Fibroblast of lung (primary cell): ENCODE measurements around the gene NAA50. TPM values are rescaled to one million over a fixed set of nuclear protein-coding genes. Genes with fewer than 3 reads are reported as not detected.
A peak's percentile ranks its signal among the peaks of the same experiment; 100 is the strongest.

Source experiments
- DNase-seq, 2 donors: peaks; one replicate each; pipeline versions ENCODE4 v3.0.0 to v3.0.0-alpha.2; 2010; ENCODE audit warnings: low read depth in 2 of 2
- H2AFZ ChIP-seq: 2 replicates; pipeline ENCODE4 v1.5.1; 2012; ENCODE audit warnings: low read length, control low read depth, inconsistent platforms
- H3K27ac ChIP-seq: 2 replicates; pipeline ENCODE4 v1.5.1; 2011; ENCODE audit warnings: low read length, control low read depth; ENCODE audit not compliant: insufficient read depth
- H3K27me3 ChIP-seq: 2 replicates; pipeline ENCODE4 v1.5.1; 2011; ENCODE audit warnings: mild to moderate bottlenecking, low read length; ENCODE audit not compliant: control insufficient read depth, insufficient read depth
- H3K36me3 ChIP-seq: 2 replicates; pipeline ENCODE4 v1.5.1; 2011; ENCODE audit warnings: low read length; ENCODE audit not compliant: control insufficient read depth, insufficient read depth
- H3K4me1 ChIP-seq: 2 replicates; pipeline ENCODE4 v1.5.1; 2011; ENCODE audit warnings: low read length; ENCODE audit not compliant: control insufficient read depth, insufficient read depth; ENCODE audit errors: extremely low read depth
- H3K4me2 ChIP-seq: 2 replicates; pipeline ENCODE4 v1.5.1; 2011; ENCODE audit warnings: low read length, control low read depth; ENCODE audit not compliant: insufficient read depth; ENCODE audit errors: extremely low read depth
- H3K4me3 ChIP-seq, 4 experiments: fragments of 200-600 bp in 1 of 4; sonication (generic) in 1 of 4; replicated peaks in 1 of 4; 2 replicates each; pipeline ENCODE4 v1.5.1; 2011 to 2016; ENCODE audit warnings: low read length in 4 of 4, low read depth in 3 of 4, mild to moderate bottlenecking in 3 of 4, control low read depth in 2 of 4, inconsistent platforms in 1 of 4, mixed read lengths in 1 of 4; ENCODE audit not compliant: insufficient read depth in 1 of 4; ENCODE audit errors: control extremely low read depth in 1 of 4
- H3K79me2 ChIP-seq: 2 replicates; pipeline ENCODE4 v1.5.1; 2012; ENCODE audit warnings: mild to moderate bottlenecking, low read length, inconsistent platforms; ENCODE audit not compliant: control insufficient read depth, insufficient read depth
- H3K9ac ChIP-seq: 2 replicates; pipeline ENCODE4 v1.5.1; 2011; ENCODE audit warnings: mild to moderate bottlenecking, low read length, control low read depth; ENCODE audit not compliant: insufficient read depth
- H3K9me3 ChIP-seq: 2 replicates; pipeline ENCODE4 v1.5.1; 2012; ENCODE audit warnings: low read depth, low read length; ENCODE audit not compliant: control insufficient read depth, insufficient read depth
- H4K20me1 ChIP-seq: 2 replicates; pipeline ENCODE4 v1.5.1; 2011; ENCODE audit warnings: low read length; ENCODE audit not compliant: control insufficient read depth, insufficient read depth; ENCODE audit errors: extremely low read depth
- EZH2 ChIP-seq: IDR thresholded peaks from 2 replicates; pipeline ENCODE4 v1.5.1; 2012; ENCODE audit warnings: low read length, control low read depth, mild to moderate bottlenecking; ENCODE audit errors: missing control alignments
- polyA plus RNA-seq, 2 donors: library from polyadenylated mRNA; depleted of rRNA in 1 of 2; stranded (reverse) in 1 of 2; unstranded in 1 of 2; fragments of >200 nt; gene quantifications; 2 replicates each; pipeline ENCODE4 v1.2.1, GENCODE V29; 2011 to 2012; ENCODE audit warnings: missing spikeins in 1 of 2
- total RNA-seq: library from RNA; depleted of rRNA; stranded (reverse); fragments of >200 nt; gene quantifications from 2 replicates; pipeline ENCODE4 v1.2.1, GENCODE V29; 2014
- TF ChIP-seq, protein P1 (sequence below), 2 donors: IDR thresholded peaks in 1 of 2; conservative IDR thresholded peaks in 1 of 2; 1 replicate in 1 of 2; 2 replicates in 1 of 2; pipeline ENCODE4 v1.5.1; 2011 to 2012; ENCODE audit warnings: low read length in 2 of 2, control low read depth in 1 of 2, inconsistent platforms in 1 of 2, low read depth in 1 of 2, mild to moderate bottlenecking in 1 of 2

NAA50 gene
- total and polyA plus RNA-seq, 2 donors (not counting 1 experiment from before 2014, with no cell fraction given) = 150 to 252 TPM

DNA sequence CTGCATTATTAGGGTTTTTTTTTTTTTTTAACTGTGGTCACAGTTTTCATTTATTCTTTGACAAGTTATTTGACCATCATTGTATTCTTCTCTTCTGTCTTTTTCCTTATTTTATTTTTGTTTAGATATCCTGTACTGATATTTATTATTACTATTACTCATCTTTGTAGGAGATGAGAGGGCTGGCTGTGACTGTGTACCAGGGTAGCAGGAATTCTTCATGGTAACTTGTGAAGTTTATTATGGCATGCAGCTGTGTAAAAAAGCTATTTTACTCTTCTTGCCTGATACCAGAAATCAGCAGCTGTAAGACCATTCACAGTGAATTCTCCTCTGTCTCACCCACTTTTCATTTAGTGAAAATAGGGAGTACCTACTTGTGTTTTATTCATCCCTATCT, 45.3 kb upstream of the NAA50 start:
- H3K36me3 ChIP-seq = peaks cover 4% of the 10 kb centered on the region
- no peak for DNase-seq
- TF ChIP-seq, protein P1, sequence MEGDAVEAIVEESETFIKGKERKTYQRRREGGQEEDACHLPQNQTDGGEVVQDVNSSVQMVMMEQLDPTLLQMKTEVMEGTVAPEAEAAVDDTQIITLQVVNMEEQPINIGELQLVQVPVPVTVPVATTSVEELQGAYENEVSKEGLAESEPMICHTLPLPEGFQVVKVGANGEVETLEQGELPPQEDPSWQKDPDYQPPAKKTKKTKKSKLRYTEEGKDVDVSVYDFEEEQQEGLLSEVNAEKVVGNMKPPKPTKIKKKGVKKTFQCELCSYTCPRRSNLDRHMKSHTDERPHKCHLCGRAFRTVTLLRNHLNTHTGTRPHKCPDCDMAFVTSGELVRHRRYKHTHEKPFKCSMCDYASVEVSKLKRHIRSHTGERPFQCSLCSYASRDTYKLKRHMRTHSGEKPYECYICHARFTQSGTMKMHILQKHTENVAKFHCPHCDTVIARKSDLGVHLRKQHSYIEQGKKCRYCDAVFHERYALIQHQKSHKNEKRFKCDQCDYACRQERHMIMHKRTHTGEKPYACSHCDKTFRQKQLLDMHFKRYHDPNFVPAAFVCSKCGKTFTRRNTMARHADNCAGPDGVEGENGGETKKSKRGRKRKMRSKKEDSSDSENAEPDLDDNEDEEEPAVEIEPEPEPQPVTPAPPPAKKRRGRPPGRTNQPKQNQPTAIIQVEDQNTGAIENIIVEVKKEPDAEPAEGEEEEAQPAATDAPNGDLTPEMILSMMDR (conservative IDR thresholded peaks at IDR 0.05 in 1 of 2, IDR thresholded peaks at IDR 0.05 in 1 of 2; ENCODE audit: low read depth in 1 of 2, low read length in 2 of 2) = no peak
- no peak for TF ChIP-seq EZH2
- no peaks in the 10 kb centered on the region for H3K4me1 ChIP-seq
- H3K27me3 ChIP-seq = no peaks in the 10 kb centered on the region
- no peaks in the 10 kb centered on the region for H3K79me2 ChIP-seq
- no peak overlapping the region for H3K4me3 ChIP-seq
- H3K9me3 ChIP-seq = no peaks in the 10 kb centered on the region
- no peak overlapping the region for H3K4me2 ChIP-seq
- no peaks in the 10 kb centered on the region for H4K20me1 ChIP-seq
- H3K9ac ChIP-seq = no peak overlapping the region
- H3K27ac ChIP-seq = no peak overlapping the region
- no peak overlapping the region for H2AFZ ChIP-seq

DNA sequence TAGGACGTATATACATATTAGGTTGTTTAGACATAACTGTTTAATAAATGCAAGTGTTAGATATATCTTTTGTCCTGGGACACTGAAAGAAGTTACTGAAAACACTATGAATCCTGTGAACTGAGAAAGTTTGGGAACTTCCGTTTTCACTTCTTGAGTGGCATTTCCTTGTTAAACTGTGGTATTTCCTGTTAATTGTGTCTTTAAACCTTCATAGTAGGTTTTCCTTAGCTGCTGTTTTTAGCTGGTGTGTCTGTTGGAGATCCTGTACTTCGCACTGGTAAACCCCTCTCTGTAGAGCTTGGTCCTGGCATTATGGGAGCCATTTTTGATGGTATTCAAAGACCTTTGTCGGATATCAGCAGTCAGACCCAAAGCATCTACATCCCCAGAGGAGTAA, 37.9 kb upstream of the NAA50 start:
- H3K4me2 ChIP-seq = no peak overlapping the region
- H3K27ac ChIP-seq = peak overlapping the region; percentile 90
- peak in 1 of 2 donors; percentile 18 for DNase-seq
- no peak overlapping the region for H3K9ac ChIP-seq
- H3K9me3 ChIP-seq = no peaks in the 10 kb centered on the region
- H3K79me2 ChIP-seq = no peaks in the 10 kb centered on the region
- no peak overlapping the region for H3K4me3 ChIP-seq
- peaks cover 4% of the 10 kb centered on the region for H3K4me1 ChIP-seq
- TF ChIP-seq EZH2 = no peak
- TF ChIP-seq, protein P1 (conservative IDR thresholded peaks at IDR 0.05 in 1 of 2, IDR thresholded peaks at IDR 0.05 in 1 of 2; ENCODE audit: low read depth in 1 of 2, low read length in 2 of 2) = no peak
- peak overlapping the region; percentile 43 for H2AFZ ChIP-seq
- H3K27me3 ChIP-seq = no peaks in the 10 kb centered on the region
- no peaks in the 10 kb centered on the region for H4K20me1 ChIP-seq
- no peaks in the 10 kb centered on the region for H3K36me3 ChIP-seq

DNA sequence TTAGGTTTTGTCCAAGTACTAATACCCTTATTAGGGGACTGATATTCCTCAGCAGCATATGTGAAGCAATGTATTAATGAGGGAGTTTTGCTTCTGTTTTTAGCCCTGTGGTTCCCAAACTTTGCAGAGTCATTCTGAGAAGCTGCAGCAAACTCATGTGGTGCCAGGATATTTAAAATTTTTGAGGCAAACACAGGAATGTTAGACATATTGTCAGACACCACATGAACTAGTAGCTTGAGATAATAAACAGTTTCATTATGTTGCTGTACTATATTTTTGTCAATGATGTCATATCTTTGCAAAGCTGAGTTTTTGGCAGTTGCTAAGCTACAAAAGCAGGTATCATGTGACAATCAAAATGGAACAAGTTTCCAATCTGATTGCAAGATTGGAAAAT, 37.4 kb upstream of the NAA50 start:
- Histone ChIP-seq H3K4me1 (peaks cover 4% of the 10 kb centered on the region), H2AFZ (no peak overlapping the region), H3K4me2 (peak overlapping the region; percentile 39), H3K79me2 (no peaks in the 10 kb centered on the region), H4K20me1 (no peaks in the 10 kb centered on the region), H3K9me3 (no peaks in the 10 kb centered on the region), H3K4me3 (no peak overlapping the region), H3K9ac (peak overlapping the region; percentile 37), H3K27ac (peak overlapping the region; percentile 90), H3K27me3 (no peaks in the 10 kb centered on the region), H3K36me3 (no peaks in the 10 kb centered on the region)
- peak; percentile 98 for DNase-seq
- no peak for TF ChIP-seq EZH2
- TF ChIP-seq, protein P1 (conservative IDR thresholded peaks at IDR 0.05 in 1 of 2, IDR thresholded peaks at IDR 0.05 in 1 of 2; ENCODE audit: low read depth in 1 of 2, low read length in 2 of 2) = no peak
